HG02571 (cell line): ENCODE data around the gene SPACA7.
"Not testable (repeated sequence)": the region's sequence is repeated elsewhere in the genome, so short reads cannot be mapped to it uniquely, and the experiment has no call there.

ENCODE experiments used
- ATAC-seq: cut with Tn5 transposase; IDR thresholded peaks from one replicate; pipeline ENCODE4 v1.9.1; 2021; ENCODE audit warnings: mild to moderate bottlenecking, moderate library complexity; ENCODE audit not compliant: unreplicated experiment

The SPACA7 gene

GRCh38 chr13:112349681-112350080 is 26.5 kb upstream of the SPACA7 start:
- no peak for ATAC-seq

GRCh38 chr13:112350300-112350699 is 25.9 kb upstream of the SPACA7 start:
- ATAC-seq = no peak

- no peak for ATAC-seq
Observed at GRCh38 chr13:112351825-112352224, 24.3 kb upstream of the SPACA7 start.

GRCh38 chr13:112353856-112354255 is 22.3 kb upstream of the SPACA7 start:
- ATAC-seq = no peak

GRCh38 chr13:112354330-112355273 is 21.6 kb upstream of the SPACA7 start:
- ATAC-seq = no peak

- no peak for ATAC-seq
Observed at GRCh38 chr13:112355274-112355838, 20.8 kb upstream of the SPACA7 start.

GRCh38 chr13:112356190-112356589 is 20.0 kb upstream of the SPACA7 start:
- ATAC-seq = no peak

GRCh38 chr13:112358156-112358555 is 18.0 kb upstream of the SPACA7 start:
- ATAC-seq = no peak

GRCh38 chr13:112362021-112362420 is 14.1 kb upstream of the SPACA7 start:
- no peak for ATAC-seq

GRCh38 chr13:112363867-112364528 is 12.2 kb upstream of the SPACA7 start:
- no peak for ATAC-seq

- no peak for ATAC-seq
Observed at GRCh38 chr13:112366907-112367646, 9.1 kb upstream of the SPACA7 start.

GRCh38 chr13:112368883-112369282 is 7.3 kb upstream of the SPACA7 start:
- no peak for ATAC-seq

- no peak for ATAC-seq
Observed at GRCh38 chr13:112370311-112370710, 5.8 kb upstream of the SPACA7 start.

GRCh38 chr13:112374271-112374670 is 1.9 kb upstream of the SPACA7 start:
- no peak for ATAC-seq

GRCh38 chr13:112391746-112392145 is 15.6 kb downstream of the SPACA7 start:
- no peak for ATAC-seq

- no peak for ATAC-seq
Observed at GRCh38 chr13:112392719-112393118, 16.6 kb downstream of the SPACA7 start.

- ATAC-seq = not testable (repeated sequence)
Observed at GRCh38 chr13:112395022-112395421, 18.9 kb downstream of the SPACA7 start.

- ATAC-seq = not testable (repeated sequence)
Observed at GRCh38 chr13:112395941-112396340, 19.8 kb downstream of the SPACA7 start.

GRCh38 chr13:112397108-112397507 is 21.0 kb downstream of the SPACA7 start:
- no peak for ATAC-seq

- ATAC-seq = not testable (repeated sequence)
Observed at GRCh38 chr13:112398347-112398746, 22.2 kb downstream of the SPACA7 start.

GRCh38 chr13:112409828-112410227 is 33.7 kb downstream of the SPACA7 start:
- not testable (repeated sequence) for ATAC-seq
